ENCODE results near the gene PAPSS1.

GRCh38 chr4:107645604-107646003 lies 74.4 kb downstream of the PAPSS1 start:
- TF ChIP-seq TAF1 (IDR thresholded peaks at IDR 0.05; ENCODE audit: low read depth, low read length) = no peak
- no peak for TF ChIP-seq POLR2AphosphoS5 (IDR thresholded peaks at IDR 0.05; ENCODE audit: low read depth, low read length)
- TF ChIP-seq POLR2A (IDR thresholded peaks at IDR 0.05; ENCODE audit: low read depth, low read length) = no peak
- no peak for TF ChIP-seq PAX5 (IDR thresholded peaks at IDR 0.05; ENCODE audit: insufficient read depth, low read length, severe bottlenecking)
